Pulmonary artery endothelial cell (primary cell): ENCODE results near the gene DNER. TPM values are rescaled to one million over a fixed set of nuclear protein-coding genes. Genes with fewer than 3 reads are reported as not detected.
"Not testable (repeated sequence)": the region's sequence is repeated elsewhere in the genome, so short reads cannot be mapped to it uniquely, and the experiment has no call there.

Experiments
- DNase-seq: peaks from one replicate; pipeline ENCODE4 v3.0.0-alpha.2; 2011; ENCODE audit warnings: low read depth, low spot score
- total RNA-seq: library from RNA; depleted of rRNA; stranded (reverse); fragments of >200 nt; gene quantifications from 2 replicates; pipeline ENCODE4 v1.2.3, GENCODE V29; 2014

Gene DNER
- total RNA-seq, 1 donor from 2014 or later: 0.07 TPM

- no peak for DNase-seq
Observed at GRCh38 chr2:229718057-229718456, 3.7 kb upstream of the DNER start.

DNA sequence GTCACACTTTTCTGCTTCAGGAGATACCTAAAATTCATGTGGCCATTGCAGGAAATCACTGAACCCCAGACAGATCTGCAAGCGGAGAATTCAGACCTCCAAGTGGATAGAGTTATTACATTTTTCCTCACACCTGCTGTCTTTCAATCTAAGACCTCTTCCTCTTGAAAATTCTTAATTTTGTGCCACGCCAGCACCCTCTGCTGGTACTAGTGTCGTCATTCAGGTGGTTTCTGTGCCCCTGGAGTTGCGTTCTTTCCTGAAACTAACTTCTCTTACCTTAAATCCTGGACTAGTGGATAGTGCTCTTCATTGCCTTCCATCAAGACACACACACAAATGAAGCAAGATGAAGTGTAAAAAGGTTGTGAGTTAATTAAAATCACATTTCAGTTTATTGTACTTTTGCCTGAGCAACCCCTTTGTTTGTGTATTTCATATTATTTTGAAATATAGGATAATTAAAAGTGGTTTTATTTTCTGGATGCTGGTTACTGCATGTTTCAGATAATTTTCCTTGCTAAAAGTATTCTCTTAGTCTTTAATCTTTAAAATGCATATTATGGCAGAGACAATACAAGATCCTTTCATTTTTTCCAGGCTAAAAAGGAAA is 1.6 kb upstream of the DNER start:
- no peak for DNase-seq

GRCh38 chr2:229714736-229715541 is 584 bp upstream of the DNER start:
- no peak for DNase-seq

DNA sequence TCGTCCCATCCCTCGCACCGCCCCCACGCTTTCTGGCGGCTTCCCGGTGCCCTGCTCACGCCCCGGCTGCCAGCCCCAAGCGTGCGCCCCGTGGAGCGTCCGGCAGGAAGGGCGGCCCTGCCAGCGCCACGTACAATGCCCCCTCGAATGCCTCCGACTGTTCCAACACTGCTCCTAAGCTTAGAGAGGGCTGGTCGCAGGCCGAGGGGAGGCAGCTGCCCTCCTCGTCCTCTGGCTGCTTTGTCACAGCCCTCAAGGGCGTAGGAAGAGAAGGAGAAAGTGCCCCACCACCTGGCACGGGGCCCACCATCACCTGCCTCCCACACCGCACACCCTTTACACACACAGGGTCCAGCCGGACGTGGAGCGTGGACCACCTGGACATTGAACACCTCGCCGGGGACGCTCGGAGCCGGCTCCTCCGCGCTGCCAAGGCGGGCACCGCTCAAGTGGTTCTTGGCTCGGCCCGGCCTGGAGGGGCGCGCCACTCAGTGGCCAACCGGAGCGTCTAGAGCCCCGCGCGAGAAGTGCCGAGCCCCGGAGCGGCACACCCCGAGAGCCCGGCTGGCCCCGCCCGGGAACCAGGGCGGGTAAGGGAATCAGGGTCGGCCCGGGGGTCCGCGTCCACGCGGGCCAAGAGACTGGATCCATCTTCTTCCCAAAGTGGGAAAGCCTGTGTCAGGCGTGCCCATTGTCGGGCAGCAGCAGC is 830 bp downstream of the DNER start:
- no peak for DNase-seq

DNA sequence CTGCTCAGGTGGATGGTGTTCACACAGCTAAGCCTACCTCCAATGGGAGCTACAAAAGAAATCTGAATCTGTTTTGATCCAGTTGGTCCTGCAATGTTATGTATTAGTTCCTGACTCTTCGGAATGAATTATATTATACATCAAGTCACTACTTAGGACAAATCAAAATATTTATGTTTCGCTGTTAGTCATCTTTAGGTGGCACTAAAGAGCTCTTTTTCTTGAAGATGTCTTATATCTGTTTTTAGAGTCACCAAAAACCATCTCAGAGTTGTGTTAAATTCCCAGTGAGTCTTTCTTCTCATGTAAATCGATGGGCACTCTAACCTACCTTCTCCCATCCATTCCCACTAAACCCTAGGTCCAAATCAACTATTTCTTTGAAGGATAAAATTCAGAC is 2.2 kb downstream of the DNER start:
- DNase-seq: no peak

GRCh38 chr2:229708335-229708734 is 6.0 kb downstream of the DNER start:
- DNase-seq: no peak

GRCh38 chr2:229703909-229704630 is 10.3 kb downstream of the DNER start:
- no peak for DNase-seq

- DNase-seq: no peak
Observed at GRCh38 chr2:229701716-229702115, 12.6 kb downstream of the DNER start.

- DNase-seq: no peak
Observed at GRCh38 chr2:229701062-229701461, 13.3 kb downstream of the DNER start.

DNA sequence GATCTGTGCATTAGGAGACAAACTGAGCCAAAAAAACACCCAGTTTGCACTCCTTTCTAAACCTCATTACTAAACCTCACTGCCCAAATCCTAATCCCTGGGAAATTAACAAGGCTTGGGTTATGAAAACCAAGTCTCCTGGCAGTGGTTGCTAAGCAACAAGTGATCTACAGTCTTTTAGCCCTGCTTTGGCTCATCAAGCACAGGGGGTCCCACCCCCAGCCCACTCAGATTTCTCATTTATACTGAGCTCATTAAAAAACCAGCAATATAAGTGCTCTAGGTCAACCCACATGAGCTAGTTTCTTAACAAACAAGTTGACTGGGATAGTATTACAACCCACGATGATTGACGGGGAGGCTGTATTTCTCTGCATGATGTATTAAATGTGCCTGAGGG is 18.4 kb downstream of the DNER start:
- no peak for DNase-seq

GRCh38 chr2:229693845-229694244 is 20.5 kb downstream of the DNER start:
- DNase-seq: not testable (repeated sequence)

DNA sequence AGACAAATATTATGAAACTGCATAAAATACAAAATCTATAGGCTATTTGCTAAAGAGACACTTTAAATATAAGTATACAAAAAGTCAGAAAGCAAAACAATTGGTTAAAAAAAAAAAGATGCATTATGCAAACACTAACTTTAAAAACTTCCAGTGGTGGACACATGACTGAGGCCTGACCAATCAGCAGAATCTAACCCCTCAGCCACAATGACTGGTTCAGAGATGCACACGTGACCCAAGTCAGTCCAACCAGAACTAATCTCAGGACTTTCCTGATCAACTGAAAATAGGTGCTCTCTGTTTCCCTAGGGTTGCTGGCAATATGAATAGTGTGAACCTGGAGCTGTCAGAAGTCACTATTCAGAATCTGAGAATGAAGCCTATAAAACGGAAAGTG is 22.7 kb downstream of the DNER start:
- no peak for DNase-seq

- DNase-seq: no peak
Observed at GRCh38 chr2:229689307-229689839, 25.0 kb downstream of the DNER start.

GRCh38 chr2:229688141-229688540 is 26.2 kb downstream of the DNER start:
- DNase-seq: no peak

DNA sequence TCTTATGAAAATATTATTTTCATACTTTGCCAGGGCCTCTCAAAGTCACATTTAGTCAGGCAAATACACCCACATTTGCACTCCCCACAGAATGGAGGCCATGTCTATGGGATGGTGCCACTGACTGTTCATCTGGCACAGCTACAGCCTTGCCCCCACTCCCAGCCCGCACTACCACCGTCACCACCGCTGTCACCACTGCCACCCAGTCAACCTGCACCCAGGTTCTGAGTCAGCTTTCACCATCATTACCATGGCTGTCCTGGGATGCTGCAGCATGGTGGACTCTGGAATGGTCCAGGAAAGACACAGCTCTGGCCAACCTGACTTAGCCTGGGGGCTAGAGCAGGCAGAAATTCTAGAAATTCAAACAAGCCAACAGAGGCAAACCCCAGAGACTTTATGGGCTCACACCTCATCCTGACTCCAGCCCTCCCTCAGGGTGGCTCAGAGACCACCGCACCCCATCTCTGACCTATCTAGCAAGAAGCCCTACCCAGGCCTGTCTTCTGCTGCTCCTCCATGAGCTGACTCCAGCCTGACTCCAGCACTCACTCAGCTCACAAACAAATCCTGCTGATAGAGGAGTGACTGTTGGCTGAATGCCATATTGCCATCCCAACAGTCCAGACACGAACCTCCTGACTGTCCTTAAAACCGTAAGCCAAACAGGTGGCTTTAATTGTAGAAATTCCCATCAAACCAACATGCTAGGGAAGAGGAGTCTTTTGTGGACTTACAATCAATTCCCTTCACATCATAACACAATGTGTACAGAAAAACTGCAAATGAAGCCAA is 28.0 kb downstream of the DNER start:
- no peak for DNase-seq

- no peak for DNase-seq
Observed at GRCh38 chr2:229684942-229685562, 29.3 kb downstream of the DNER start.

DNA sequence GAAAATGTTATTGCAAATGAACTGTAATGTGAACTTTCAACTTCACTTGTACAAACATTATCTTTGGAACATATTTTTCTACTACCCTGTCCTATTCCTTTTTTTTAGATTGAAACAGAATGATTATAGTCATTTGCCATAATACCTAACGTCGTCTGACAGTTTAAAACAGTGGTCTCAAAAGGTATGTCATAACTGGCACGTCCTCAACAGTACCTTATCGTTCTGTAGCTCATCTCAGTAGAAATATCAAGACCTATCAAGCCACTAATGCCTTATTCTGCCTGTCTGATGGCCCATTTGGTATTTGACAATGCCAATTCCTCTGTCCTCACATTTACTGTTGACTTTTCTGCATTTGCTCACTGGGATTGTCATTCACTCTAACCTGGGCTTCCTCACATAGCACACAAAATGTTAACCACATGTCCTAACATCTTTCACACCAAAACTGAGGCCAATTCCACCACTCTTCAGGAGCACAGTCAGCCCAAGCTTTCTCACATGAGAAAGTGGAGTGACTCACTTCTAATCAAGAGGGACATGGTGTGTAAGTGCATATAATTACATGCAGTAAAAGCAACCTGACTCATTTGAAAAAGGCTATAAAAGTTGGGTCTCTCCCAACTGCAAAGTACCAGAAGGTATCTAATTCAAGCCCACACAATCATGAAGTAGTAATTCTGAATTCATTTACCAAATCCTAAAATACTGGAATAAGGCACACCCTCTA is 34.8 kb downstream of the DNER start:
- no peak for DNase-seq

GRCh38 chr2:229675569-229675968 is 38.8 kb downstream of the DNER start:
- DNase-seq: no peak

DNA sequence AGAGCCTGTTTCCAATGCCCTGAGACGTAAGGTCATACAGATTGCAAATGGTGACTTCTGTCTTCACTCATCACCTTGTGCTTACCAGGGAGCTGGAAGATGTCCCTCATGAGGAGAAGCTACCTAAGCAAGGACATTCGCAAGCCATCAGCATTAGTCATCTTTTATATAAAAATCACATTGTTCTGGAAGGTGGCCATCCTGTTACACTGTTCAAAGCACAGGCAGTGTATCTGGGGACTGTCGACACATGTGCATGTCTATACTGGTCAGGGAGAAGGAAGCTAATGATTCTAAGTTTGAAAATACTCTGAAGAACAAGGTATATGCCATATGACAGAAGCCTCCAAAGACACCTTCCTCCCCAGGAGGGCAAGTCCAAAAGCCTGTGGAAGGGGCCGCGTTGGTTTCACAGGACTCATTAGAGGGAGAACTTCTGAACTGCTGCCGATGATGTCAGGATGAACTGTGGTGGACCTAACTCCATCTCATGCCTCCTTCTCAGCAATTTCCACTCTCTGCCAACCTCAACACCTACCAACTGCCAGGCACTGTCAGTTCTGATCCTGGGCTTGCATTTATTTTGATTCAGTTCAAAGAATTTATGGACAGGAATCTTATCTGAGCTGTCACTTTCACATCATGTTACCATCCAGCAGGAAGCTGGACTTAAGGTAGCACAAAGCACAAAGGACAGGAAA is 39.4 kb downstream of the DNER start:
- DNase-seq: no peak
